LNCAP (cell line): ENCODE data around the gene PNPLA2.

ENCODE experiments used
- CTCF ChIP-seq: fragments of 450-650 bp; IDR thresholded peaks from 2 replicates; pipeline ENCODE4 v1.5.1; 2017; ENCODE audit warnings: mild to moderate bottlenecking

Gene PNPLA2

DNA sequence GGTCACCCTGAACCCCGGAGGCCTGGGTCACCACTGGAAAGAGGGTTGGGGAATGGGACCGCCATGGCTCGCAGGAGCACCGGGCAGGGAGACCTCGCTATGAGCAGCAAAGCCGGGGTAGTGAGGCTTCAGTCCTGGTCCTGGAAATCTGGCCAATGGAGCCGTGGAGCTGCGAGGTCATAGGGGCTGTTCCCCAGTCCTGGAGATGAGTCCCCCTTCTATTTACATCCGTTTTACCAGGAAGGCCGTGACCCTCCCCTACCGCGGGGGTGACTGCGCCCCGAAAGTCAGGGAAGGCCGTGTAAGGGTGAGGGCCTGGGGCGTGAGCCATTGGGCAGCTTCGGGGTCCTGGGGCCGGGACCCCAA, 14.1 kb upstream of the PNPLA2 start:
- TF ChIP-seq CTCF = no peak

- TF ChIP-seq CTCF = no peak
Measured at GRCh38 chr11:808427-809286, 10.1 kb upstream of the PNPLA2 start.

GRCh38 chr11:809287-810039, 9.3 kb upstream of the PNPLA2 start, which contains the start of gene RPLP2:
TSS of gene RPLP2 (plus strand) at chr11:809967. CDS start at chr11:810235, 268 bp downstream.
- no peak for TF ChIP-seq CTCF

GRCh38 chr11:810040-810567, 8.6 kb upstream of the PNPLA2 start:
- no peak for TF ChIP-seq CTCF

DNA sequence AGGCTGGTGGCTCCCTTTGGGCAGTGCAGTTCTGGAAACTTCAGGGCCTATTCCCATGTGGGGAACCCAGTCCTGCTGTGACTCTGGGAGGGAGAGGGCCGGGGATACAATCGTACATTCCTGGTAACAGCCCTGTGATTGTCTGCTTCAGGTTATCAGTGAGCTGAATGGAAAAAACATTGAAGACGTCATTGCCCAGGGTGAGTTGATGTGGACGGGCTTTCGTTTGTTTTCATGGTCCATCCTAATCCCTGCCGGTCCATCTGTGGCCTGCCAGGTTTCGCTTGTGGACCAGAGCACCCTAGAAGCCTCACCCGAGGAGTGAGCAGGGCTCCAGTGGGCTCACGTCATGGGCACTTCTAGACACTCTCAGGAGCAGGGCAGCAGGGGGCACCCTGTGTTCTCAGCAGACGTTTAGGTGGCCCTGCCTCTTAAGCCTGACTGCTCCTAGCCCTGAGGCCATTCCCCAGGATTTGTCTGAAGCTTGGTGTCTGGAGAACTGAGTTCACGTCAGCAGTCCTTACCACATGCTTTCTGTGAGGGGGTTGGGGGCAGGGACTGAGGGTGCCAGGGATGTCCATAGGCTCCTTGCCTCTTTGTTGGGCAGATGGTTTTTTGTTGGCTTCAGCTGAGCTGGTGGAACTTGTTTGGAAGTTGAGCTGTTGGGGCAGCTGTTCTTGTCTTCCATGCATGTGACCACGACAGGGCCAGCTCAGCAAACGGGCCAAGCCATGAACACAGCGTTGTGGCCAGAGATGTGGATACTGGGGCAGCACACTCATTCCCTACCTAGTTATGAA, 7.1 kb upstream of the PNPLA2 start:
- peak; percentile 14; the same call in 1 of the 2 replicates for TF ChIP-seq CTCF

DNA sequence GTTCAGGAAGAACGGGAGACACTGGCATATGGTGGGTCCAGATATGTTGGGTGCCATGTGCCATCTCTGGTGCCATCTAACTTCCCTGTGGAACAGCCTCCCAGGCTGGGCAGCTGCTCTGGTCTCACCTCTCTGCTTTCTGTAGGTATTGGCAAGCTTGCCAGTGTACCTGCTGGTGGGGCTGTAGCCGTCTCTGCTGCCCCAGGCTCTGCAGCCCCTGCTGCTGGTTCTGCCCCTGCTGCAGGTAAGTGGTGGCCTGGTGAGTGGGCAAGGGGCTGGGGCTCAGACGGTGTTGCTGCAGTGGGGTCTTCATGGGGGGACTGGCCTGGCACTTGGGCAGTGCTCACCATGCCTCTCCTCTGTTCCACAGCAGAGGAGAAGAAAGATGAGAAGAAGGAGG, 6.3 kb upstream of the PNPLA2 start:
- no peak for TF ChIP-seq CTCF

DNA sequence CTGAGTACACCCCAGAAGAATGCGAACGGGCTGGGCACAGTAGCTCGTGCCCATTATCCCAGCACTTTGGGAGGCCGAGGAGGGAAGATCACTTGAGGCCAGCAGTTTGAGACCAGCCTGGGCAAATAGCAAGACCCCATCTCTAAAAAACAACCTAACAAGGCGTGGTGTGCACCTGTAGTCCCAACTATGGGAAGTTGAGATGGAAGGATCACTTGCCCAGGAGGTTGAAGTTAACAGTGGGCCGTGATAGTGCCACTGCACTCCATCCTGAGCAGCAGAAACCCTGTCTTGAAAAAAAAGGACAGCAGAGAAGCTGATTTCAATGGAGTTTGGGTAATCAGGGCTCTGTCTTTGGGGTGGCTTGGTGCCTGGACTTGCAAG, 5.7 kb upstream of the PNPLA2 start:
- no peak for TF ChIP-seq CTCF
